Neural progenitor cell (in vitro differentiated cells): ENCODE measurements around the gene IGFL1. TPM values are rescaled to one million over a fixed set of nuclear protein-coding genes. Genes with fewer than 3 reads are reported as not detected.
A peak's percentile ranks its signal among the peaks of the same experiment; 100 is the strongest.

Experiments used
- DNase-seq: peaks from one replicate; pipeline ENCODE4 v3.0.0-alpha.2; 2016; ENCODE audit warnings: low spot score
- H2AFZ ChIP-seq: fragments of 200-600 bp; sonication (generic); replicated peaks from 2 replicates; pipeline ENCODE4 v1.6.1; 2016; ENCODE audit warnings: antibody characterized with exemption
- H3F3A ChIP-seq: fragments of 200-600 bp; sonication (generic); 2 replicates; pipeline ENCODE4 v1.6.1; 2016; ENCODE audit warnings: antibody characterized with exemption, low read depth
- H3K27ac ChIP-seq: fragments of 200-600 bp; sonication (generic); 2 replicates; pipeline ENCODE4 v1.5.1; 2016; ENCODE audit warnings: mild to moderate bottlenecking
- H3K27me3 ChIP-seq: fragments of 200-600 bp; sonication (generic); 2 replicates; pipeline ENCODE4 v1.6.1; 2016; ENCODE audit warnings: mild to moderate bottlenecking, moderate library complexity
- H3K36me3 ChIP-seq: fragments of 200-600 bp; sonication (generic); 2 replicates; pipeline ENCODE4 v1.5.1; 2016
- H3K4me1 ChIP-seq: fragments of 200-600 bp; sonication (generic); 2 replicates; pipeline ENCODE4 v1.6.1; 2016; ENCODE audit warnings: mixed run types
- H3K4me2 ChIP-seq: fragments of 200-600 bp; sonication (generic); 2 replicates; pipeline ENCODE4 v1.6.1; 2016
- H3K4me3 ChIP-seq: fragments of 200-600 bp; sonication (generic); 2 replicates; pipeline ENCODE4 v1.5.1; 2016
- H3K79me2 ChIP-seq: fragments of 200-600 bp; sonication (generic); 2 replicates; pipeline ENCODE4 v1.6.1; 2016; ENCODE audit warnings: low read depth
- H3K9ac ChIP-seq: fragments of 200-600 bp; sonication (generic); 2 replicates; pipeline ENCODE4 v1.6.1; 2016
- H3K9me3 ChIP-seq: fragments of 200-600 bp; sonication (generic); 2 replicates; pipeline ENCODE4 v1.5.1; 2016; ENCODE audit warnings: low read depth
- H4K20me1 ChIP-seq: fragments of 200-600 bp; sonication (generic); 2 replicates; pipeline ENCODE4 v1.6.1; 2016; ENCODE audit warnings: low read depth
- H3K27ac Mint-ChIP-seq: 3 replicates; pipeline ENCODE4 v1.8.0; 2021; ENCODE audit warnings: mixed read lengths
- H3K27me3 Mint-ChIP-seq: 2 replicates; pipeline ENCODE4 v1.8.0; 2022; ENCODE audit warnings: low read depth, mild to moderate bottlenecking, inconsistent platforms, moderate library complexity, mixed read lengths; ENCODE audit not compliant: insufficient read depth
- H3K36me3 Mint-ChIP-seq: 3 replicates; pipeline ENCODE4 v1.8.0; 2021; ENCODE audit warnings: mixed read lengths
- H3K4me1 Mint-ChIP-seq: 3 replicates; pipeline ENCODE4 v1.8.0; 2021; ENCODE audit warnings: mixed read lengths
- H3K4me3 Mint-ChIP-seq: 3 replicates; pipeline ENCODE4 v1.8.0; 2021; ENCODE audit warnings: mild to moderate bottlenecking, moderate library complexity, mixed read lengths
- H3K9me3 Mint-ChIP-seq: 3 replicates; pipeline ENCODE4 v1.8.0; 2020; ENCODE audit warnings: mixed read lengths
- EZH2 ChIP-seq: fragments of 200-600 bp; sonication (generic); IDR thresholded peaks from 2 replicates; pipeline ENCODE4 v1.6.1; 2017; ENCODE audit warnings: antibody characterized with exemption, mild to moderate bottlenecking, moderate library complexity
- EZH2phosphoT487 ChIP-seq: fragments of 200-600 bp; sonication (generic); IDR thresholded peaks from 2 replicates; pipeline ENCODE4 v1.6.1; 2017; ENCODE audit warnings: antibody characterized with exemption
- total RNA-seq: library from RNA; depleted of rRNA; stranded (reverse); fragments of >200 nt; gene quantifications from 2 replicates; pipeline ENCODE4 v1.2.3, GENCODE V29; 2015; ENCODE audit warnings: low replicate concordance
- TF ChIP-seq, protein P1 (sequence below): fragments of 200-600 bp; sonication (generic); IDR thresholded peaks from 2 replicates; pipeline ENCODE4 v1.5.1; 2017; ENCODE audit warnings: antibody characterized with exemption, mild to moderate bottlenecking

Gene IGFL1
- total RNA-seq, 1 donor from 2014 or later: not detected

DNA sequence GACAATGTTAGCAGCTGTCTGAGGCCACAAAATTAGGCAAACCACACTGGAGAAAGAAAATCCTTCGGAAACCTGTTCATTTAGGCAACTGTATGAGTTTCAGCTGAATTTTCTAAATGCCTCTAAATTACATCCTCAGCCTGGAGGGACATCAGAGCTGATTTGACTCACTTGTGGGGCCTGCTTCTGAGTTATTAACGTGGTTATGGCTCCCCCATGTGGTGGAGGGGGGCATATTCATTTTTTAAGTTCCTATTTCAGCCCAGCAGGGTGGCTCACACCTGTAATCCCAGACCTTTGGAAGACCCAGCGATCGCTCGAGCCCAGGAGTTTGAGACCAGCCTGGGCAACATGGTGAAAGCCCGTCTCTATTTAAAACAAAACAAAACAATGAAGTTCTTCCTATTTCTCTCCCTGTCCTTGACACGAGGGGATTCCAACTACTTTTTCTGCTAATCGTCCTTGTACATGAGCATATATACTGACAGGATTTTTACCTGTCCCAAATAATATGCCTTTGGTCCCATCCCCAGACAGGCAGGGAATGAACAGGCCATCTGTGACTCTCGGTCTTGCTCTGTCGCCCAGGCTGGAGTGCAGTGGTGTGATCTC is 35.8 kb downstream of the IGFL1 start:
- Histone ChIP-seq H3K4me1 (peaks cover 3% of the 10 kb centered on the region), H2AFZ (no peak overlapping the region), H3K79me2 (no peaks in the 10 kb centered on the region), H3K27me3 (no peaks in the 10 kb centered on the region), H3K36me3 (no peaks in the 10 kb centered on the region), H4K20me1 (no peaks in the 10 kb centered on the region), H3K9me3 (no peaks in the 10 kb centered on the region), H3F3A (no peaks in the 10 kb centered on the region), H3K4me3 (no peak overlapping the region), H3K9ac (no peak overlapping the region), H3K4me2 (no peak overlapping the region), H3K27ac (no peak overlapping the region)
- H3K27me3 Mint-ChIP-seq: peaks cover 2% of the 10 kb centered on the region
- no peaks in the 10 kb centered on the region for H3K9me3 Mint-ChIP-seq
- H3K27ac Mint-ChIP-seq: peak overlapping the region; percentile 42
- TF ChIP-seq, protein P1, sequence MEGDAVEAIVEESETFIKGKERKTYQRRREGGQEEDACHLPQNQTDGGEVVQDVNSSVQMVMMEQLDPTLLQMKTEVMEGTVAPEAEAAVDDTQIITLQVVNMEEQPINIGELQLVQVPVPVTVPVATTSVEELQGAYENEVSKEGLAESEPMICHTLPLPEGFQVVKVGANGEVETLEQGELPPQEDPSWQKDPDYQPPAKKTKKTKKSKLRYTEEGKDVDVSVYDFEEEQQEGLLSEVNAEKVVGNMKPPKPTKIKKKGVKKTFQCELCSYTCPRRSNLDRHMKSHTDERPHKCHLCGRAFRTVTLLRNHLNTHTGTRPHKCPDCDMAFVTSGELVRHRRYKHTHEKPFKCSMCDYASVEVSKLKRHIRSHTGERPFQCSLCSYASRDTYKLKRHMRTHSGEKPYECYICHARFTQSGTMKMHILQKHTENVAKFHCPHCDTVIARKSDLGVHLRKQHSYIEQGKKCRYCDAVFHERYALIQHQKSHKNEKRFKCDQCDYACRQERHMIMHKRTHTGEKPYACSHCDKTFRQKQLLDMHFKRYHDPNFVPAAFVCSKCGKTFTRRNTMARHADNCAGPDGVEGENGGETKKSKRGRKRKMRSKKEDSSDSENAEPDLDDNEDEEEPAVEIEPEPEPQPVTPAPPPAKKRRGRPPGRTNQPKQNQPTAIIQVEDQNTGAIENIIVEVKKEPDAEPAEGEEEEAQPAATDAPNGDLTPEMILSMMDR: peak; percentile 93
- no peak for TF ChIP-seq EZH2phosphoT487
- H3K36me3 Mint-ChIP-seq: no peaks in the 10 kb centered on the region
- H3K4me1 Mint-ChIP-seq: no peaks in the 10 kb centered on the region
- peak; percentile 89 for DNase-seq
- no peak overlapping the region for H3K4me3 Mint-ChIP-seq

DNA sequence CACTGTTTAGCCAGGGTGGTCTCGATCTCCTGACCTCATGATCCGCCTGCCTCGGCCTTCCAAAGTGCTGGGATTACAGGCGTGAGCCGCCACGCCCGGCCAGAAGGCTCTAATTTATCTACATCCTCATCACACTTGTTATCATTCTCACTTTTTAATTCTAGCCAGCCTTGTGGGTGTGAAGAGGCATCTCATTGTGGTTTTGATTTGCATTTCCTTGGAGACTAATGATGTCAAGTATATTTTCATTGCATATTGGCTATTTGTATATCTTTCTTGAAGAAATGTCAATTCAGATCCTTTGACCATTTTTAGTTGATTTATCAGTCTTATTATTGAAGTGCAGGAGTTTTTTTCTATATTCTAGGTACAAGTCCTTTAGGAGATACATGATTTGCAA is 39.6 kb downstream of the IGFL1 start:
- H3K36me3 ChIP-seq: no peaks in the 10 kb centered on the region
- DNase-seq: no peak
- no peaks in the 10 kb centered on the region for H3F3A ChIP-seq
- H3K79me2 ChIP-seq: no peaks in the 10 kb centered on the region
- peaks cover 10% of the 10 kb centered on the region for H3K4me1 ChIP-seq
- no peak overlapping the region for H3K4me3 ChIP-seq
- H4K20me1 ChIP-seq: no peaks in the 10 kb centered on the region
- Mint-ChIP-seq H3K9me3 (no peaks in the 10 kb centered on the region), H3K36me3 (no peaks in the 10 kb centered on the region), H3K4me3 (no peak overlapping the region), H3K27me3 (peaks cover 3% of the 10 kb centered on the region), H3K4me1 (peaks cover 7% of the 10 kb centered on the region), H3K27ac (no peak overlapping the region)
- no peak overlapping the region for H3K9ac ChIP-seq
- H3K27me3 ChIP-seq: no peaks in the 10 kb centered on the region
- H3K4me2 ChIP-seq: no peak overlapping the region
- H3K27ac ChIP-seq: no peak overlapping the region
- H2AFZ ChIP-seq: no peak overlapping the region
- TF ChIP-seq EZH2 (no peak), EZH2phosphoT487 (no peak)
- TF ChIP-seq, protein P1: no peak
- H3K9me3 ChIP-seq: no peaks in the 10 kb centered on the region

DNA sequence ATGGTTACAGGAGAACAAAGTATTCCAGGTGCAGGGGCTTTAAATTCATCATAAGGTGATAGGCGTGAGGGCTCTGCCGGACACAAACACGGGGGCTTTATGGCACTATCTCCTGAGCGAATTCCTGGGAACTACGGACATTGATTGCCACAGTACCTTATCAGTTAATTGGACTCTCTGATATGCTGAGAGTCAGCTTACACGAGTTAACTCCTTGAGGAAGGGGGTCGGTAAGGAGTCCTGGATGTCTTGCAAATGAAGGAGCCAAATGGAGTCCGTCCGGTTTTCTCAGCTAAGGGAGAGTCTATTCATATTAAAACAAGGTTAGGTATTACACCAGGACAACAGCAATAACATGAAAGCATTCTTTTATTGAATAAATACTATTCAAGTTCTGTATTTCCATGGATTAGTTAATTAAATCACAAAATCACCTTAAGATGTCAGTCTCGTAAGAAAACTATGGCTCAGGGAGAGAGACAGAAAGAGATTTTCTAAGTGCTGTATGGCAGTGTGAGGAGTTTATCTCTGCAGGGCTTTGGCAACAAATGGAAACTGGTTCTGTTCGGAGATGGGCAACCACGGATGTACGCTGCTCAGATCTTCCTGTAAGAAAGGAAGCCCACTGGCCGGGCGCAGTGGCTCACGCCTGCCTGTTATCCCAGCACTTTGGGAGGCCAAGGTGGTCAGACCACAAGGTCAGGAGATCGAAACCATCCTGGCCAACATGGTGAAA is 41.1 kb downstream of the IGFL1 start:
- H3K27ac ChIP-seq: no peak overlapping the region
- Mint-ChIP-seq H3K9me3 (no peaks in the 10 kb centered on the region), H3K4me3 (no peak overlapping the region), H3K27me3 (peaks cover 3% of the 10 kb centered on the region), H3K4me1 (peaks cover 7% of the 10 kb centered on the region), H3K36me3 (no peaks in the 10 kb centered on the region), H3K27ac (no peak overlapping the region)
- no peak for DNase-seq
- peak overlapping the region; percentile 81 for H2AFZ ChIP-seq
- H3K79me2 ChIP-seq: no peaks in the 10 kb centered on the region
- H3K27me3 ChIP-seq: no peaks in the 10 kb centered on the region
- H4K20me1 ChIP-seq: no peaks in the 10 kb centered on the region
- no peak overlapping the region for H3K4me3 ChIP-seq
- peaks cover 10% of the 10 kb centered on the region for H3K4me1 ChIP-seq
- H3K36me3 ChIP-seq: no peaks in the 10 kb centered on the region
- H3F3A ChIP-seq: no peaks in the 10 kb centered on the region
- H3K9me3 ChIP-seq: no peaks in the 10 kb centered on the region
- H3K4me2 ChIP-seq: peak overlapping the region; percentile 40
- TF ChIP-seq EZH2 (no peak), EZH2phosphoT487 (no peak)
- no peak overlapping the region for H3K9ac ChIP-seq
